GM06990 (cell line): Measurements from ENCODE around the gene ATP2B2.

Source experiments
- DNase-seq: peaks from one replicate; pipeline ENCODE4 v3.0.0-alpha.2; 2011; ENCODE audit not compliant: insufficient read length; ENCODE audit errors: extremely low read depth
- H3K27me3 ChIP-seq: replicated peaks from 2 replicates; pipeline ENCODE4 v1.6.0; 2011; ENCODE audit warnings: low read length; ENCODE audit not compliant: control insufficient read depth, insufficient read depth
- H3K36me3 ChIP-seq: 2 replicates; pipeline ENCODE4 v1.5.1; 2011; ENCODE audit warnings: low read length; ENCODE audit not compliant: control insufficient read depth, insufficient read depth
- H3K4me3 ChIP-seq: replicated peaks from 2 replicates; pipeline ENCODE4 v1.5.1; 2011; ENCODE audit warnings: low read depth, mild to moderate bottlenecking, control low read depth, low read length
- TF ChIP-seq, protein P1 (sequence below): IDR thresholded peaks from 2 replicates; pipeline ENCODE4 v1.5.1; 2011; ENCODE audit warnings: low read length, control low read depth, mild to moderate bottlenecking, inconsistent platforms; ENCODE audit not compliant: insufficient read depth, poor library complexity, severe bottlenecking

ATP2B2 gene

DNA sequence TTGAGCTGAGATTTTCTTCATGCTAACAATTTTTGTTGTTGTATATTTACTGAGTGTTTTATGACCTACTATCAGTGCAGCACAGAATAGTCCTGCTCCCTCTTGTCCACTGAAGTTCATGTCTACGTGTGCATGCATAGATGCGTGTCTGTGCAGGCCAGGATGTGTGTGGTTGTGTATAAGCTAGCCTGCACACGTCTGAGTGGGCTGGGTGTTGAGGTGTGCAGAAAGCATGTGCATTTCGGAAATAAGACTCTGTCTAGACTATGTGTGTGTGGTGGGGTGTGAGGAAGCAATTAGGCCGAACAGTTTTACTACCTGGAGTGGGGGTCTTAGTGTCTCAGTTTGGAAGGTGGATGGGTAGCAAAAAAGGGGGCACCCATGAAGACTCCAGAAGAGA, 39.2 kb downstream of the ATP2B2 start:
- Histone ChIP-seq H3K27me3 (no peaks in the 10 kb centered on the region; the same call in 1 of the 2 replicates), H3K4me3 (no peak overlapping the region), H3K36me3 (no peaks in the 10 kb centered on the region)
- TF ChIP-seq, protein P1, sequence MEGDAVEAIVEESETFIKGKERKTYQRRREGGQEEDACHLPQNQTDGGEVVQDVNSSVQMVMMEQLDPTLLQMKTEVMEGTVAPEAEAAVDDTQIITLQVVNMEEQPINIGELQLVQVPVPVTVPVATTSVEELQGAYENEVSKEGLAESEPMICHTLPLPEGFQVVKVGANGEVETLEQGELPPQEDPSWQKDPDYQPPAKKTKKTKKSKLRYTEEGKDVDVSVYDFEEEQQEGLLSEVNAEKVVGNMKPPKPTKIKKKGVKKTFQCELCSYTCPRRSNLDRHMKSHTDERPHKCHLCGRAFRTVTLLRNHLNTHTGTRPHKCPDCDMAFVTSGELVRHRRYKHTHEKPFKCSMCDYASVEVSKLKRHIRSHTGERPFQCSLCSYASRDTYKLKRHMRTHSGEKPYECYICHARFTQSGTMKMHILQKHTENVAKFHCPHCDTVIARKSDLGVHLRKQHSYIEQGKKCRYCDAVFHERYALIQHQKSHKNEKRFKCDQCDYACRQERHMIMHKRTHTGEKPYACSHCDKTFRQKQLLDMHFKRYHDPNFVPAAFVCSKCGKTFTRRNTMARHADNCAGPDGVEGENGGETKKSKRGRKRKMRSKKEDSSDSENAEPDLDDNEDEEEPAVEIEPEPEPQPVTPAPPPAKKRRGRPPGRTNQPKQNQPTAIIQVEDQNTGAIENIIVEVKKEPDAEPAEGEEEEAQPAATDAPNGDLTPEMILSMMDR, result no peak
- no peak for DNase-seq

DNA sequence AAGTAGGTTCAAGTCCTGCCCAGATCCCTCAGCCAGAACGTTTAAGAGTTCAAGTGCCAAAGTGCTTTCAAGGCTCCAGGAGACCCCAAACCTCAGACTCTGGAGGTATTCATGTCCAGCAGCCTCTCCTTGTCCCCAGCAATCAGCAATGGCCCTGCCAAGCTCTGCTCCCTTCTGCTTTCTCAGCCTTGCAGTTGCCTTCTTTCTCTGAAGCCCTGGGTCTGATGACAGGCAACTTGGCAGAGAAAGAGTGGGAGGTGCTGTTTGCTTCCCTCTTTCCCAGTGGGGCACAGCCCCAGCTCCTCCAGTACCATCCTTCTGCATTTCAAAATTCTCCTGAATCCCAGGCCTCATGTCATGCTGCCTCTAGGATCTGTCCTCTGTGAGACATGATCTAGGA, 40.2 kb downstream of the ATP2B2 start:
- no peaks in the 10 kb centered on the region; the same call in 1 of the 2 replicates for H3K27me3 ChIP-seq
- no peaks in the 10 kb centered on the region for H3K36me3 ChIP-seq
- no peak overlapping the region for H3K4me3 ChIP-seq
- TF ChIP-seq, protein P1, result no peak
- DNase-seq, result no peak

- TF ChIP-seq, protein P1, result no peak
- Histone ChIP-seq H3K27me3 (no peaks in the 10 kb centered on the region; the same call in 1 of the 2 replicates), H3K4me3 (no peak overlapping the region), H3K36me3 (no peaks in the 10 kb centered on the region)
- no peak for DNase-seq
Measured at GRCh38 chr3:10463533-10464434, 41.6 kb downstream of the ATP2B2 start.

GRCh38 chr3:10462641-10463532, 42.5 kb downstream of the ATP2B2 start:
- TF ChIP-seq, protein P1, result no peak
- Histone ChIP-seq H3K27me3 (no peaks in the 10 kb centered on the region; the same call in 1 of the 2 replicates), H3K4me3 (no peak overlapping the region), H3K36me3 (no peaks in the 10 kb centered on the region)
- no peak for DNase-seq

DNA sequence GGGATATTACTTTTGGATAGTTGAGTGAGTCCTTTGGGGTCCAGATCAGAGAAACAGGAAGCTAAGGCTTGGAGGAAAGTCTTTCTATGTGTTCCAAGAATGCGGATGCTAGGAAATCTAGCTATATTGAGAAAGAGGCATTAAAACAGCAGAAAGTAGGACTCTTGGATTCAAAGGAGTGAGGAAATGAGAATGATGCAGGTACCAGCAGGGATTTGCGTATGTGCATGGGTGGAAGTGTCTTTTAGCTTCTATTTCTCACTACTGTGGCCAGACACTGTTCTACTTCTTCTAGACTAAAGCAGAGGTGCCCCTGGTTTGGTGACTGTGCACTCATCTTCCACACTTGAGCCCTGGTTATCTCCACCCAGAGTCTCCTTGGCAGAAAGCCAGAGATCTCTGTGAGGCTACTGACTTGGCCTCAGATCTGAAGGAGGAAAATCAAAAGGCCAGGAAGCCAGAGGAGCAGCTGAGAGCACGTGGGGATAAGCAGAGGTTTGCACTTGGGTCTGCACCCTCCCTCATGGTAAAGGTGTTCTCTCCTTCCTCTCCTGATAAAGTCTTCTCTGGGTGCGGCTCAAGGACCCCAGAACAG, 44.3 kb downstream of the ATP2B2 start:
- H3K36me3 ChIP-seq, result no peaks in the 10 kb centered on the region
- H3K4me3 ChIP-seq, result no peak overlapping the region
- TF ChIP-seq, protein P1, result no peak
- H3K27me3 ChIP-seq, result no peaks in the 10 kb centered on the region; the same call in 1 of the 2 replicates
- DNase-seq, result no peak
